ENCODE measurements around the gene RAMP3.

RAMP3 gene

GRCh38 chr7:45216622-45217165 is 59.1 kb downstream of the RAMP3 start:
- Mint-ChIP-seq H3K9me3 (no peaks in the 10 kb centered on the region), H3K4me1 (no peaks in the 10 kb centered on the region), H3K36me3 (no peaks in the 10 kb centered on the region), H3K4me3 (no peak overlapping the region), H3K27me3 (peaks cover 20% of the 10 kb centered on the region), H3K27ac (no peak overlapping the region)
- ATAC-seq (ENCODE audit: low read depth) (no peak), DNase-seq (ENCODE audit: low spot score in 2 of 2) (no peak)

DNA sequence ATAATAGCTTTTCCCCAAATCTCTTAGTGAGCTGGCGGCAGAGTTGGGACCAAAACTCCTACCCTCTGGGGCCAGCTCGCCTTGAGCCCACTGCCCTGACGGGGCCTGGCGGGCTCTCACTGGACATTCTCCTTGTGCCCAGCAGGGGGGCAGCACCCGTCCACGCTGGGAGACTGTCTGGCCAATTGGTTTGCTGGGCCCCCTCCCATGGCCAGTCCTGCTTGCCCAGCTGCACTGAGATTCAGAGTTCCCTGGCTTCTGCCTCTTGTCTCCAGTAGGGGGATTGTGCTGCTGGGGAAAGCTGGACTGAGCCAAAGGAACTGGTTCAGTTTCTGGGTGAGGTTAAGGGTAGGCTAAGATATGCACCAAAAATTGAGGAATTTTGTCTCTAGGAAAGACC is 59.8 kb downstream of the RAMP3 start:
- Mint-ChIP-seq H3K4me3 (no peak overlapping the region), H3K4me1 (no peaks in the 10 kb centered on the region), H3K36me3 (no peaks in the 10 kb centered on the region), H3K27me3 (peaks cover 22% of the 10 kb centered on the region), H3K27ac (no peak overlapping the region), H3K9me3 (no peaks in the 10 kb centered on the region)
- DNase-seq (ENCODE audit: low spot score in 2 of 2) (no peak), ATAC-seq (ENCODE audit: low read depth) (no peak)

GRCh38 chr7:45219130-45219529 is 61.5 kb downstream of the RAMP3 start:
- Mint-ChIP-seq H3K4me1 (no peaks in the 10 kb centered on the region), H3K9me3 (no peaks in the 10 kb centered on the region), H3K27me3 (peaks cover 26% of the 10 kb centered on the region), H3K4me3 (no peak overlapping the region), H3K27ac (no peak overlapping the region), H3K36me3 (no peaks in the 10 kb centered on the region)
- no peak for DNase-seq (ENCODE audit: low spot score in 2 of 2)
- no peak for ATAC-seq (ENCODE audit: low read depth)

DNA sequence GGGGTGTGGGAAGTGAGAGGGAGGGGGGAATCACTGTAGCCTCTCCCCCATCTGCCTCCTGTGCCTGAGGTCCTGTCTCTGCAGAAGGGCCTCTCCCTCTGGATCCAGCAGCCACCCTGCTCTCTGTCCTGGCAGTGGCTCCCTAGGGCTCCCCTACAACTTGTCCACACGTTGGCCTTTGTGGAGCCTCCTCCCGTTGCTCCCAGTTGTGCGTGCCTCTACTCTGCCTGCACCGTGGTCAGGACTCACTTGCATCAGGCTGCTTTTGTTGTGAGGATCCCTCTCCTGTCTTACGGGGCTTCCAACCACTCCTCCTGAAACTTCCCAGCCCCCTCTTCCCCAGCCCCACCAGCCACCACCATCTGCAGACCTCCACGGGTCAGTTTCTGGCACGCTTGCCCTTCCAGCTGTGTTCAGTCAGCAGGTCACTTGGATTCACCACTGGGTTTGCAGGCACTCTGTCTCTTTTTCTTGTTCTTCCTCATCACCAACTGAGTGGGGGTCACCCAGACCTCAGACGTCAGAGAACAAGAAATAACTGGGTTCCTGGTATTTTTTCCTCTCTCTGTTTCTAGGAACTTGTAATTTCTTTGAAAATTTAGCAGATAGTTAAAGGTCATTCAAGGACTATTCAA is 62.3 kb downstream of the RAMP3 start:
- no peak for ATAC-seq (ENCODE audit: low read depth)
- Mint-ChIP-seq H3K9me3 (no peaks in the 10 kb centered on the region), H3K4me3 (no peak overlapping the region), H3K36me3 (no peaks in the 10 kb centered on the region), H3K27me3 (peaks cover 29% of the 10 kb centered on the region), H3K27ac (no peak overlapping the region), H3K4me1 (no peaks in the 10 kb centered on the region)
- DNase-seq (ENCODE audit: low spot score in 2 of 2) = no peak

- H3K4me3 Mint-ChIP-seq = no peak overlapping the region
- no peak for DNase-seq (ENCODE audit: low spot score in 2 of 2)
- ATAC-seq (ENCODE audit: low read depth) = no peak
- H3K27ac Mint-ChIP-seq = no peak overlapping the region
- no peaks in the 10 kb centered on the region for H3K4me1 Mint-ChIP-seq
- H3K36me3 Mint-ChIP-seq = no peaks in the 10 kb centered on the region
- peaks cover 34% of the 10 kb centered on the region for H3K27me3 Mint-ChIP-seq
- no peaks in the 10 kb centered on the region for H3K9me3 Mint-ChIP-seq
Observed at GRCh38 chr7:45220846-45221618, 63.4 kb downstream of the RAMP3 start.

DNA sequence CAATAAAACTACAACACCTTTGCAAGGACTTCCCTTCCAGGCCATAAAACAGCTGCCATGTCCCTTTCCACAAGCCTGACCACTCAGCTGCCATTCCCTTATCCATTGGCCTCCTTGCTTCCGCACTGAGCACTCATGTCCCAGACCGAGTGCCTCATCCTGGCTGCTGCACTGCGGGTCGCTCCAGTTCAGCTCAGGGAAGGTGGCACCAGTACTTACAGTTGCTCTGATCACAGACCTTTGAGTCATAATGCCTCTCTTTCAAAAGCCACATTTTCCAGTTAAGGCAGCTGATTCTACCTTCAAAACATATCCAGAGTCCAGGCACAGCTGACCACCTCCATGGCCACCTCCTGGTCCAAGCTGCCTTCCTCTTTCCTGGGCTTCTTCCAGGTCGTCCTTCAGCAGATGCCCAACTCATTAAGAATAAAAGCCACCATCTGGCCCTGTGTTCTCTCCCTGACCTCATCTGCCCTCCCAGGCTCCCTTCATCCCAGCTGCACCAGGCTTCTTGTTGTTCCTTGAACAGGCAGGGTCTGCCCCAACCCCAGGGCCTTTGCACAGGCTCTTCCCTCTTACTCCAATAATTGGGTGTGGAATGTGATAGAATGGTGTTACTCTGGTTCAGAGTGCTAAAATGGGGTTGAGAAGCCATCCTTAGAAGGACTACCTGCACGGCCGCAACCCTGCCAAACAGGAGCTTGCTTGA is 64.5 kb downstream of the RAMP3 start:
- peaks cover 35% of the 10 kb centered on the region for H3K27me3 Mint-ChIP-seq
- no peak overlapping the region for H3K27ac Mint-ChIP-seq
- H3K4me3 Mint-ChIP-seq = no peak overlapping the region
- no peaks in the 10 kb centered on the region for H3K9me3 Mint-ChIP-seq
- H3K36me3 Mint-ChIP-seq = no peaks in the 10 kb centered on the region
- DNase-seq (ENCODE audit: low spot score in 2 of 2) (no peak), ATAC-seq (ENCODE audit: low read depth) (no peak)
- no peaks in the 10 kb centered on the region for H3K4me1 Mint-ChIP-seq

GRCh38 chr7:45223078-45223477 is 65.5 kb downstream of the RAMP3 start:
- ATAC-seq (ENCODE audit: low read depth) (no peak), DNase-seq (ENCODE audit: low spot score in 2 of 2) (no peak)
- no peaks in the 10 kb centered on the region for H3K4me1 Mint-ChIP-seq
- peaks cover 36% of the 10 kb centered on the region for H3K27me3 Mint-ChIP-seq
- H3K36me3 Mint-ChIP-seq = no peaks in the 10 kb centered on the region
- no peak overlapping the region for H3K27ac Mint-ChIP-seq
- no peaks in the 10 kb centered on the region for H3K9me3 Mint-ChIP-seq
- H3K4me3 Mint-ChIP-seq = no peak overlapping the region

- H3K27ac Mint-ChIP-seq = no peak overlapping the region
Observed at GRCh38 chr7:45223728-45224630, 66.4 kb downstream of the RAMP3 start.

DNA sequence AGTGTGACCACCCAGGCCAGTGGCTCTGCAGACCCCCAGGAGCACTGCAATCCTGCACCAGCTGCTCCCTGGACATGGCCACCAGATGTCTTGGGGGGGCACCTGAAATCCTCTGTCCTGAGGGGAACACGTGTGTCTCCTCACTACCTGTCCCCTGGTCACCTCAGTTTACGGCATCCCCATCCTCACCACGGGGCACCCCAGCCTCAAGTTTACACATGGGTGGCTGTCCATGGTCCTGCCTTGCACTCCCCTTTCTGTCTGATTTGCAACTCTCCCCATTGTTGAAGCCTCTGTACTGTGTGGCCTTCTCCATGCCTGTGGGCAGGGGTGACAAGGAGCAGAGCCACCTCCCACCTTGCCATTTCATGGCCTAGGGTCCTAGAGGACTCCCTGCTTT is 67.2 kb downstream of the RAMP3 start:
- DNase-seq (ENCODE audit: low spot score in 2 of 2) = no peak
- no peak for ATAC-seq (ENCODE audit: low read depth)
- no peak overlapping the region for H3K27ac Mint-ChIP-seq
- no peaks in the 10 kb centered on the region for H3K36me3 Mint-ChIP-seq
- H3K4me3 Mint-ChIP-seq = no peak overlapping the region
- H3K4me1 Mint-ChIP-seq = no peaks in the 10 kb centered on the region
- H3K9me3 Mint-ChIP-seq = no peaks in the 10 kb centered on the region
- H3K27me3 Mint-ChIP-seq = peaks cover 30% of the 10 kb centered on the region

More at GRCh38 chr7:45223728-45224630, 66.4 kb downstream of the RAMP3 start:
- H3K4me1 Mint-ChIP-seq = no peaks in the 10 kb centered on the region
- DNase-seq (ENCODE audit: low spot score in 2 of 2) (no peak), ATAC-seq (ENCODE audit: low read depth) (no peak)
- no peaks in the 10 kb centered on the region for H3K36me3 Mint-ChIP-seq
- peaks cover 33% of the 10 kb centered on the region for H3K27me3 Mint-ChIP-seq
- no peak overlapping the region for H3K4me3 Mint-ChIP-seq
- H3K9me3 Mint-ChIP-seq = no peaks in the 10 kb centered on the region

DNA sequence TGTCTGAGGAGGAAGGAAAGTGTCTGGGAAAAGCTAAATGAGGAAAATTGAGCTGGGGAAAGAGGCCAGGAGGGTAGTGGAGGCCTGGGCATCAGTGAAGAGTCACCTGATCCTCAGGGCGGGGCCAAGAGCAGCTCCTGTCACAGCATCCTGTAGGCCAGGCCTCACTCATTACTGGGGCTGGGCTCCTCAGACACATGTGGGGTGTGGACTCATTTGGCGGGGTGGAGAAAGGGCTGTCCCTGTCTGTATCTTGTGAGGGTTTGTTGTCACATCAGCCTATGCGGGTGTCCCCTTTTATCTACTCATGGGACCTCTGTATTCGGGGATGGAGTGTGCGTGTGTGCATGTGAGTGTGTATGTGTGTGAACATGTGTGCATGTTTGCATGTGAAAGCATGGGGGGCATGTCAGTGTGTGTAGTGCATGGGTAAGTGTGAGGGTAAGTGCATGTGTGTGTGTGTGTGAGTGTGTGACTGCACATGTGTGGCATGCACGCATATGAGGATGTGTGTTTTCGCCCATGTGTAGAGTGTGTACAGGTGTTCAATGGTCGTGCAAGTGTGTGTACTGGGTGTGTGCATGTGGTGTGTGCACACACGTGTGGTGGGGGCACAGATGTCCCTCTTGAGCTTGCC is 67.8 kb downstream of the RAMP3 start:
- Mint-ChIP-seq H3K4me1 (no peaks in the 10 kb centered on the region), H3K27me3 (peaks cover 28% of the 10 kb centered on the region), H3K9me3 (no peaks in the 10 kb centered on the region), H3K27ac (no peak overlapping the region), H3K4me3 (no peak overlapping the region), H3K36me3 (no peaks in the 10 kb centered on the region)
- no peak for DNase-seq (ENCODE audit: low spot score in 2 of 2)
- no peak for ATAC-seq (ENCODE audit: low read depth)

DNA sequence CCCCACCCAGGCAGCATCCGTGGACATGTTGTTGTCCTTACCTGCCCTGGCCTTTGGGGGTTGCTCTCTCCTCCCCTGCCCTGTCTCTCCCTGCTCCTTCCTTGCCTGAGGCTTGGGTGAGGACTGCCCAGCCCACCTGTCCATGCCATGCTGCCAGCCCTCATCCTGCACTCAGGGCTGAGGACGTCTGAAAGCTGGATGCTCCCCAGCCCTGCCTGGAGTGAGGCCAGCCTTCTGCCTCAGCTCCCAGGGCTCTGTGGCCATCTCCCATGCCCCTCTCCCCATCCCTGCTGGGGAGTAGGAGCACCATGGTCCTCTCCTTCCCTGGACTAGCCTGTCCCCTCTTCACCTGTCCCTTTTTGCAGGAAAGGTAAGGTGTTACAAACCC is 68.4 kb downstream of the RAMP3 start:
- DNase-seq (ENCODE audit: low spot score in 2 of 2) (no peak), ATAC-seq (ENCODE audit: low read depth) (no peak)
- Mint-ChIP-seq H3K4me1 (no peaks in the 10 kb centered on the region), H3K27me3 (peaks cover 30% of the 10 kb centered on the region), H3K36me3 (no peaks in the 10 kb centered on the region), H3K4me3 (no peak overlapping the region), H3K27ac (no peak overlapping the region), H3K9me3 (no peaks in the 10 kb centered on the region)

GRCh38 chr7:45229156-45229920 is 71.7 kb downstream of the RAMP3 start:
- no peak for DNase-seq (ENCODE audit: low spot score in 2 of 2)
- H3K27me3 Mint-ChIP-seq = peaks cover 24% of the 10 kb centered on the region

GRCh38 chr7:45230083-45230482 is 72.5 kb downstream of the RAMP3 start:
- Mint-ChIP-seq H3K36me3 (no peaks in the 10 kb centered on the region), H3K27me3 (peaks cover 22% of the 10 kb centered on the region), H3K27ac (no peak overlapping the region), H3K9me3 (no peaks in the 10 kb centered on the region), H3K4me1 (no peaks in the 10 kb centered on the region), H3K4me3 (no peak overlapping the region)
- DNase-seq (ENCODE audit: low spot score in 2 of 2) (no peak), ATAC-seq (ENCODE audit: low read depth) (no peak)

More at GRCh38 chr7:45229156-45229920, 71.7 kb downstream of the RAMP3 start:
- no peak for ATAC-seq (ENCODE audit: low read depth)
- no peaks in the 10 kb centered on the region for H3K36me3 Mint-ChIP-seq
- H3K27ac Mint-ChIP-seq = no peak overlapping the region
- H3K4me3 Mint-ChIP-seq = no peak overlapping the region
- no peaks in the 10 kb centered on the region for H3K4me1 Mint-ChIP-seq
- H3K9me3 Mint-ChIP-seq = no peaks in the 10 kb centered on the region
